ENCODE measurements around the gene TNFRSF6B.
"Not testable (repeated sequence)": the region's sequence is repeated elsewhere in the genome, so short reads cannot be mapped to it uniquely, and the experiment has no call there.

TNFRSF6B gene

GRCh38 chr20:63657260-63657936, 39.1 kb upstream of the TNFRSF6B start:
- H3K36me3 ChIP-seq (ENCODE audit: insufficient read depth, low read length): peaks cover 26% of the 10 kb centered on the region
- H3K27me3 ChIP-seq (ENCODE audit: insufficient read depth, low read length): peaks cover 1% of the 10 kb centered on the region; the same call in 1 of the 2 replicates
- H3K9ac ChIP-seq (ENCODE audit: low read depth, low read length): peak overlapping the region; percentile 82
- 63% methylated on average over 31 of the region's 31 CpGs for WGBS
- no peaks in the 10 kb centered on the region for H3K9me3 ChIP-seq (ENCODE audit: insufficient read depth, low read depth, low read length)
- H3K27ac ChIP-seq (ENCODE audit: low read depth, low read length): peak overlapping the region; percentile 62
- peak overlapping the region; percentile 89 for H3K4me3 ChIP-seq (ENCODE audit: low read length)
- H3K4me1 ChIP-seq (ENCODE audit: insufficient read depth, low read length): peaks cover 10% of the 10 kb centered on the region

- Histone ChIP-seq H3K9me3 (ENCODE audit: insufficient read depth, low read depth, low read length) (no peaks in the 10 kb centered on the region), H3K36me3 (ENCODE audit: insufficient read depth, low read length) (peaks cover 33% of the 10 kb centered on the region), H3K9ac (ENCODE audit: low read depth, low read length) (peak within 1 kb of the TSS; percentile 82), H3K4me3 (ENCODE audit: low read length) (peak within 1 kb of the TSS; percentile 89), H3K27ac (ENCODE audit: low read depth, low read length) (peak within 1 kb of the TSS; percentile 65), H3K27me3 (ENCODE audit: insufficient read depth, low read length) (no peaks in the 10 kb centered on the region), H3K4me1 (ENCODE audit: insufficient read depth, low read length) (peaks cover 10% of the 10 kb centered on the region)
- WGBS: 5% methylated on average over 73 of the region's 73 CpGs
These were observed 38.3 kb upstream of the TNFRSF6B start, which contains the start of gene RTEL1 for GRCh38 chr20:63657937-63658748. Gene RTEL1 (plus strand): TSS chr20:63658312. CDS start chr20:63659403, 1,091 bp downstream.

- 6% methylated on average over 25 of the region's 25 CpGs for WGBS
- peaks cover 10% of the 10 kb centered on the region for H3K4me1 ChIP-seq (ENCODE audit: insufficient read depth, low read length)
- peak overlapping the region; percentile 89 for H3K4me3 ChIP-seq (ENCODE audit: low read length)
- H3K27ac ChIP-seq (ENCODE audit: low read depth, low read length): peak overlapping the region; percentile 17; the same call in 1 of the 2 replicates
- no peaks in the 10 kb centered on the region for H3K9me3 ChIP-seq (ENCODE audit: insufficient read depth, low read depth, low read length)
- H3K36me3 ChIP-seq (ENCODE audit: insufficient read depth, low read length): peaks cover 38% of the 10 kb centered on the region
- no peaks in the 10 kb centered on the region for H3K27me3 ChIP-seq (ENCODE audit: insufficient read depth, low read length)
- peak overlapping the region; percentile 82 for H3K9ac ChIP-seq (ENCODE audit: low read depth, low read length)
These were observed 37.7 kb upstream of the TNFRSF6B start for GRCh38 chr20:63658749-63659187.

- no peaks in the 10 kb centered on the region for H3K27me3 ChIP-seq (ENCODE audit: insufficient read depth, low read length)
These were observed 37.1 kb upstream of the TNFRSF6B start for GRCh38 chr20:63659370-63659769.

GRCh38 chr20:63660174-63660573, 36.3 kb upstream of the TNFRSF6B start:
- peaks cover 38% of the 10 kb centered on the region for H3K36me3 ChIP-seq (ENCODE audit: insufficient read depth, low read length)
- H3K27ac ChIP-seq (ENCODE audit: low read depth, low read length); H3K4me3 ChIP-seq (ENCODE audit: low read length); H3K9me3 ChIP-seq (ENCODE audit: insufficient read depth, low read depth, low read length); H3K27me3 ChIP-seq (ENCODE audit: insufficient read depth, low read length); H3K9ac ChIP-seq (ENCODE audit: low read depth, low read length); H3K4me1 ChIP-seq (ENCODE audit: insufficient read depth, low read length): not testable (repeated sequence)
- WGBS: 92% methylated on average over 10 of the region's 10 CpGs

More at GRCh38 chr20:63659370-63659769, 37.1 kb upstream of the TNFRSF6B start:
- peaks cover 6% of the 10 kb centered on the region; the same call in 1 of the 2 replicates for H3K4me1 ChIP-seq (ENCODE audit: insufficient read depth, low read length)
- WGBS: 85% methylated on average over 13 of the region's 13 CpGs
- peak overlapping the region; percentile 89 for H3K4me3 ChIP-seq (ENCODE audit: low read length)
- no peak overlapping the region for H3K9ac ChIP-seq (ENCODE audit: low read depth, low read length)
- peaks cover 38% of the 10 kb centered on the region for H3K36me3 ChIP-seq (ENCODE audit: insufficient read depth, low read length)
- no peaks in the 10 kb centered on the region for H3K9me3 ChIP-seq (ENCODE audit: insufficient read depth, low read depth, low read length)
- no peak overlapping the region for H3K27ac ChIP-seq (ENCODE audit: low read depth, low read length)

- 95% methylated on average over 8 of the region's 8 CpGs for WGBS
- Histone ChIP-seq H3K4me3 (ENCODE audit: low read length) (no peak overlapping the region), H3K27ac (ENCODE audit: low read depth, low read length) (no peak overlapping the region), H3K27me3 (ENCODE audit: insufficient read depth, low read length) (no peaks in the 10 kb centered on the region), H3K4me1 (ENCODE audit: insufficient read depth, low read length) (no peaks in the 10 kb centered on the region), H3K9me3 (ENCODE audit: insufficient read depth, low read depth, low read length) (no peaks in the 10 kb centered on the region), H3K36me3 (ENCODE audit: insufficient read depth, low read length) (peaks cover 42% of the 10 kb centered on the region), H3K9ac (ENCODE audit: low read depth, low read length) (no peak overlapping the region)
These were observed 35.8 kb upstream of the TNFRSF6B start for GRCh38 chr20:63660622-63661021.

- 95% methylated on average over 22 of the region's 22 CpGs for WGBS
- H3K27ac ChIP-seq (ENCODE audit: low read depth, low read length): no peak overlapping the region
- no peaks in the 10 kb centered on the region for H3K27me3 ChIP-seq (ENCODE audit: insufficient read depth, low read length)
- H3K36me3 ChIP-seq (ENCODE audit: insufficient read depth, low read length): peaks cover 47% of the 10 kb centered on the region
- H3K4me3 ChIP-seq (ENCODE audit: low read length): no peak overlapping the region
- no peaks in the 10 kb centered on the region for H3K4me1 ChIP-seq (ENCODE audit: insufficient read depth, low read length)
- H3K9ac ChIP-seq (ENCODE audit: low read depth, low read length): no peak overlapping the region
- H3K9me3 ChIP-seq (ENCODE audit: insufficient read depth, low read depth, low read length): no peaks in the 10 kb centered on the region
These were observed 35.3 kb upstream of the TNFRSF6B start for GRCh38 chr20:63661108-63661507.

- H3K36me3 ChIP-seq (ENCODE audit: insufficient read depth, low read length): peaks cover 54% of the 10 kb centered on the region
- WGBS: 95% methylated on average over 33 of the region's 33 CpGs
These were observed 34.3 kb upstream of the TNFRSF6B start for GRCh38 chr20:63661959-63662812.

GRCh38 chr20:63662813-63663189, 33.7 kb upstream of the TNFRSF6B start:
- WGBS: 93% methylated on average over 9 of the region's 9 CpGs
- Histone ChIP-seq H3K27me3 (ENCODE audit: insufficient read depth, low read length) (no peaks in the 10 kb centered on the region), H3K36me3 (ENCODE audit: insufficient read depth, low read length) (peaks cover 60% of the 10 kb centered on the region), H3K4me1 (ENCODE audit: insufficient read depth, low read length) (no peaks in the 10 kb centered on the region), H3K27ac (ENCODE audit: low read depth, low read length) (no peak overlapping the region), H3K9ac (ENCODE audit: low read depth, low read length) (no peak overlapping the region), H3K9me3 (ENCODE audit: insufficient read depth, low read depth, low read length) (no peaks in the 10 kb centered on the region), H3K4me3 (ENCODE audit: low read length) (no peak overlapping the region)

More at GRCh38 chr20:63661959-63662812, 34.3 kb upstream of the TNFRSF6B start:
- no peaks in the 10 kb centered on the region for H3K9me3 ChIP-seq (ENCODE audit: insufficient read depth, low read depth, low read length)
- H3K27me3 ChIP-seq (ENCODE audit: insufficient read depth, low read length): no peaks in the 10 kb centered on the region
- H3K4me1 ChIP-seq (ENCODE audit: insufficient read depth, low read length): no peaks in the 10 kb centered on the region
- H3K9ac ChIP-seq (ENCODE audit: low read depth, low read length): no peak overlapping the region
- no peak overlapping the region for H3K27ac ChIP-seq (ENCODE audit: low read depth, low read length)
- H3K4me3 ChIP-seq (ENCODE audit: low read length): no peak overlapping the region

- H3K27me3 ChIP-seq (ENCODE audit: insufficient read depth, low read length): no peaks in the 10 kb centered on the region
- H3K4me3 ChIP-seq (ENCODE audit: low read length): no peak overlapping the region
- no peaks in the 10 kb centered on the region for H3K4me1 ChIP-seq (ENCODE audit: insufficient read depth, low read length)
- no peak overlapping the region for H3K27ac ChIP-seq (ENCODE audit: low read depth, low read length)
- no peaks in the 10 kb centered on the region for H3K9me3 ChIP-seq (ENCODE audit: insufficient read depth, low read depth, low read length)
- 94% methylated on average over 26 of the region's 26 CpGs for WGBS
- H3K9ac ChIP-seq (ENCODE audit: low read depth, low read length): no peak overlapping the region
- H3K36me3 ChIP-seq (ENCODE audit: insufficient read depth, low read length): peaks cover 66% of the 10 kb centered on the region
These were observed 33.0 kb upstream of the TNFRSF6B start for GRCh38 chr20:63663332-63664066.
